HCT116 (cell line): Measurements from ENCODE around the gene NKX2-8.

Experiments
- EZH2phosphoT487 ChIP-seq: fragments of 200-600 bp; IDR thresholded peaks from 2 replicates; pipeline ENCODE4 v1.6.1; 2018; ENCODE audit warnings: antibody characterized with exemption, borderline replicate concordance
- TCF7L2 ChIP-seq: IDR thresholded peaks from 2 replicates; pipeline ENCODE4 v1.7.0; 2011; ENCODE audit warnings: borderline replicate concordance, inconsistent platforms; ENCODE audit not compliant: insufficient read depth, insufficient read length; ENCODE audit errors: extremely low read depth
- TF ChIP-seq, protein P1 (sequence below), 3 experiments: fragments of 200-600 bp in 1 of 3; sonication (generic) in 1 of 3; IDR thresholded peaks in 2 of 3; conservative IDR thresholded peaks in 1 of 3; 2 replicates each; pipeline ENCODE4 v1.5.1; 2012 to 2017; ENCODE audit warnings: low read depth in 2 of 3, low read length in 2 of 3, antibody characterized with exemption in 1 of 3, borderline replicate concordance in 1 of 3, control low read depth in 1 of 3, mild to moderate bottlenecking in 1 of 3, mixed read lengths in 1 of 3, mixed run types in 1 of 3, moderate library complexity in 1 of 3; ENCODE audit not compliant: insufficient read depth in 1 of 3

DNA sequence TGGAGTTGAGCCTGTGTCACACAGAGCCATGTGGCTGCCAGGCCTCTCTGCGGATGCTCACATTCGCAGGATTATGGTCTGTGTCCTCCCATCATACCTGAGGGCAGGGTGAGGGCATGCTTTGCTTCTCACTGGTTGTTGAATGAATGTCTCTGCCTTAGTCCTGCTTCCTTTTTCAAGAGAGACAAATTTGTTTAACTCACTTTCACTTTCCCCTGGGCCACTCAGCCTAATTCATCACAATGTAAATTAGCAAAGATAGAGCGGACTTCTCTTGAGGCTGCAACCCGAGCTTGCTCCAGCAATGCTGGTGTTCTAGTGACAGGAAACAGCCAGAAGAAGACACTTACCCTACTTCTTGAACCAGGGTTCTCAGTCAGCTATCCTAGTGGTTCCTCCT lies 43.7 kb upstream of the NKX2-8 start:
- TF ChIP-seq EZH2phosphoT487 (no peak), TCF7L2 (no peak)
- TF ChIP-seq, protein P1, sequence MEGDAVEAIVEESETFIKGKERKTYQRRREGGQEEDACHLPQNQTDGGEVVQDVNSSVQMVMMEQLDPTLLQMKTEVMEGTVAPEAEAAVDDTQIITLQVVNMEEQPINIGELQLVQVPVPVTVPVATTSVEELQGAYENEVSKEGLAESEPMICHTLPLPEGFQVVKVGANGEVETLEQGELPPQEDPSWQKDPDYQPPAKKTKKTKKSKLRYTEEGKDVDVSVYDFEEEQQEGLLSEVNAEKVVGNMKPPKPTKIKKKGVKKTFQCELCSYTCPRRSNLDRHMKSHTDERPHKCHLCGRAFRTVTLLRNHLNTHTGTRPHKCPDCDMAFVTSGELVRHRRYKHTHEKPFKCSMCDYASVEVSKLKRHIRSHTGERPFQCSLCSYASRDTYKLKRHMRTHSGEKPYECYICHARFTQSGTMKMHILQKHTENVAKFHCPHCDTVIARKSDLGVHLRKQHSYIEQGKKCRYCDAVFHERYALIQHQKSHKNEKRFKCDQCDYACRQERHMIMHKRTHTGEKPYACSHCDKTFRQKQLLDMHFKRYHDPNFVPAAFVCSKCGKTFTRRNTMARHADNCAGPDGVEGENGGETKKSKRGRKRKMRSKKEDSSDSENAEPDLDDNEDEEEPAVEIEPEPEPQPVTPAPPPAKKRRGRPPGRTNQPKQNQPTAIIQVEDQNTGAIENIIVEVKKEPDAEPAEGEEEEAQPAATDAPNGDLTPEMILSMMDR (IDR thresholded peaks at IDR 0.05 in 2 of 3, conservative IDR thresholded peaks at IDR 0.05 in 1 of 3; ENCODE audit: borderline replicate concordance in 1 of 3, insufficient read depth in 1 of 3, low read depth in 2 of 3, low read length in 2 of 3): no peak
